Measurements from ENCODE around the gene MYRF. TPM values are rescaled to one million over a fixed set of nuclear protein-coding genes. Genes with fewer than 3 reads are reported as not detected.

Gene MYRF
- total and polyA plus RNA-seq, 2 of the 13 experiments (the other 11 are each of a cell fraction or from before 2014, with no cell fraction given), result 10.2 to 25.9 TPM

- TF ChIP-seq E2F1 (CRISPR knock-in tag; IDR thresholded peaks at IDR 0.05) (peak; percentile 84), ZNF10 (CRISPR knock-in tag; IDR thresholded peaks at IDR 0.05; ENCODE audit: borderline replicate concordance, low read depth) (no peak), PLRG1 (conservative IDR thresholded peaks at IDR 0.05) (no peak), ZNF263 (CRISPR knock-in tag; IDR thresholded peaks at IDR 0.05) (no peak), SNRNP70 (IDR thresholded peaks at IDR 0.05; ENCODE audit: low read depth, low read length) (no peak), FOXA1 (IDR thresholded peaks at IDR 0.05) (no peak), FOXA1 (CRISPR knock-in tag; IDR thresholded peaks at IDR 0.05) (no peak), PITX1 (CRISPR knock-in tag; IDR thresholded peaks at IDR 0.05) (peak; percentile 71; the same call in 1 of the 2 replicates), SIN3B (IDR thresholded peaks at IDR 0.05; ENCODE audit: low read length) (no peak), SYNCRIP (IDR thresholded peaks at IDR 0.05; ENCODE audit: insufficient read depth, low read depth, low read length) (no peak), ZNF468 (CRISPR knock-in tag; IDR thresholded peaks at IDR 0.05) (no peak), HES4 (CRISPR knock-in tag; IDR thresholded peaks at IDR 0.05; ENCODE audit: borderline replicate concordance) (0 out of 2 replicates have a peak, but pooled peaks have one; percentile 59), KAT8 (CRISPR knock-in tag; IDR thresholded peaks at IDR 0.05) (peak; percentile 35; the same call in 1 of the 2 replicates), PHB2 (IDR thresholded peaks at IDR 0.05; ENCODE audit: partially characterized antibody) (no peak), CENPX (CRISPR knock-in tag; IDR thresholded peaks at IDR 0.05) (no peak), MED1 (CRISPR knock-in tag; IDR thresholded peaks at IDR 0.05) (peak; percentile 79), ZNF556 (CRISPR knock-in tag; IDR thresholded peaks at IDR 0.05; ENCODE audit: borderline replicate concordance) (no peak), ZBTB42 (CRISPR knock-in tag; IDR thresholded peaks at IDR 0.05) (no peak), KDM4B (CRISPR knock-in tag; IDR thresholded peaks at IDR 0.05) (no peak), TEF (CRISPR knock-in tag; IDR thresholded peaks at IDR 0.05) (peak; percentile 33; the same call in 1 of the 2 replicates), YEATS2 (CRISPR knock-in tag; IDR thresholded peaks at IDR 0.05; ENCODE audit: borderline replicate concordance) (peak; percentile 24; the same call in 1 of the 2 replicates), ZNF737 (CRISPR knock-in tag; IDR thresholded peaks at IDR 0.05; ENCODE audit: borderline replicate concordance) (no peak), RELA (CRISPR knock-in tag; IDR thresholded peaks at IDR 0.05) (no peak), SP1 (IDR thresholded peaks at IDR 0.05) (no peak), SP1 (CRISPR knock-in tag; IDR thresholded peaks at IDR 0.05) (peak; percentile 70), KLF6 (CRISPR knock-in tag; IDR thresholded peaks at IDR 0.05) (no peak), TCF7L2 (IDR thresholded peaks at IDR 0.05; ENCODE audit: low read depth, low read length) (no peak), ZFP62 (CRISPR knock-in tag; IDR thresholded peaks at IDR 0.05) (no peak), ZFY (CRISPR knock-in tag; IDR thresholded peaks at IDR 0.05) (peak; percentile 68), ZSCAN31 (CRISPR knock-in tag; IDR thresholded peaks at IDR 0.05; ENCODE audit: low read depth) (peak; percentile 87), CBX2 (IDR thresholded peaks at IDR 0.05; ENCODE audit: low read depth, low read length) (no peak), CBX2 (CRISPR knock-in tag; IDR thresholded peaks at IDR 0.05; ENCODE audit: low read depth) (no peak), MIER2 (CRISPR knock-in tag; IDR thresholded peaks at IDR 0.05) (no peak)
Measured at GRCh38 chr11:61814958-61815789, 62.7 kb downstream of the MYRF start (continued).

Measured in HepG2 (cell line).